NCI-H748 treated with DMSO at 0.1 percent for 48 hours (cell line): ENCODE measurements around the gene C6orf15.

Experiments
- DNase-seq: peaks from one replicate; lab custom pipeline; 2025; lab: John Stamatoyannopoulos, UW

The C6orf15 gene

GRCh38 chr6:31112478-31112877, at the start of gene C6orf15:
TSS of gene C6orf15 (minus strand) at chr6:31112575. CDS start at chr6:31112555, 20 bp downstream.
- DNase-seq = no peak

GRCh38 chr6:31161216-31162126, 49.1 kb upstream of the C6orf15 start:
- DNase-seq = no peak

GRCh38 chr6:31158863-31159855, 46.8 kb upstream of the C6orf15 start:
- peak; percentile 11 for DNase-seq

GRCh38 chr6:31158140-31158862, 45.9 kb upstream of the C6orf15 start, which contains the start of gene TCF19:
TSS of gene TCF19 (plus strand) at chr6:31158589. CDS start at chr6:31159470, 881 bp downstream.
- peak; percentile 99 for DNase-seq

- no peak for DNase-seq
Observed at GRCh38 chr6:31157513-31158139, 45.3 kb upstream of the C6orf15 start, which contains the start of gene CCHCR1. TSS of gene CCHCR1 (minus strand) at chr6:31157802. CDS start at chr6:31157600, 202 bp downstream.

- DNase-seq = no peak
Observed at GRCh38 chr6:31156641-31157040, 44.3 kb upstream of the C6orf15 start.

- DNase-seq = no peak
Observed at GRCh38 chr6:31154436-31154835, 42.1 kb upstream of the C6orf15 start.

GRCh38 chr6:31152781-31153180, 40.4 kb upstream of the C6orf15 start:
- DNase-seq = no peak

GRCh38 chr6:31149827-31150447, 37.6 kb upstream of the C6orf15 start:
- no peak for DNase-seq

- DNase-seq = no peak
Observed at GRCh38 chr6:31145386-31145785, 33.0 kb upstream of the C6orf15 start.

- no peak for DNase-seq
Observed at GRCh38 chr6:31144970-31145340, 32.6 kb upstream of the C6orf15 start.

GRCh38 chr6:31144296-31144969, 32.1 kb upstream of the C6orf15 start:
- DNase-seq = no peak

GRCh38 chr6:31143148-31143547, 30.8 kb upstream of the C6orf15 start:
- no peak for DNase-seq

GRCh38 chr6:31142361-31142761, 30.0 kb upstream of the C6orf15 start:
- no peak for DNase-seq

GRCh38 chr6:31140643-31141042, 28.3 kb upstream of the C6orf15 start:
- DNase-seq = no peak

GRCh38 chr6:31139599-31139998, 27.2 kb upstream of the C6orf15 start:
- DNase-seq = no peak

GRCh38 chr6:31138982-31139381, 26.6 kb upstream of the C6orf15 start, which contains the start of gene PSORS1C2:
TSS of gene PSORS1C2 (minus strand) at chr6:31139066. CDS start at chr6:31139026, 40 bp downstream.
- DNase-seq = no peak

GRCh38 chr6:31135710-31136109, 23.3 kb upstream of the C6orf15 start:
- no peak for DNase-seq

GRCh38 chr6:31132806-31133205, 20.4 kb upstream of the C6orf15 start:
- DNase-seq = no peak

GRCh38 chr6:31131595-31131994, 19.2 kb upstream of the C6orf15 start:
- DNase-seq = no peak
